Epithelial cell of proximal tubule (primary cell): ENCODE data around the gene AGER. TPM values are rescaled to one million over a fixed set of nuclear protein-coding genes. Genes with fewer than 3 reads are reported as not detected.

ENCODE experiments used
- DNase-seq: peaks from one replicate; pipeline ENCODE4 v3.0.0-alpha.2; 2011; ENCODE audit warnings: low read depth
- H3K4me3 ChIP-seq: 2 replicates; pipeline ENCODE4 v1.5.1; 2011; ENCODE audit warnings: low read depth, mild to moderate bottlenecking, low read length
- total RNA-seq: library from RNA; depleted of rRNA; stranded (reverse); fragments of >200 nt; gene quantifications from 2 replicates; pipeline ENCODE4 v1.2.3, GENCODE V29; 2015
- TF ChIP-seq, protein P1 (sequence below): conservative IDR thresholded peaks from 2 replicates; pipeline ENCODE4 v1.5.1; 2012; ENCODE audit warnings: low read depth, mild to moderate bottlenecking, low read length

The AGER gene
- total RNA-seq, 1 donor from 2014 or later: 1.4 TPM

DNA sequence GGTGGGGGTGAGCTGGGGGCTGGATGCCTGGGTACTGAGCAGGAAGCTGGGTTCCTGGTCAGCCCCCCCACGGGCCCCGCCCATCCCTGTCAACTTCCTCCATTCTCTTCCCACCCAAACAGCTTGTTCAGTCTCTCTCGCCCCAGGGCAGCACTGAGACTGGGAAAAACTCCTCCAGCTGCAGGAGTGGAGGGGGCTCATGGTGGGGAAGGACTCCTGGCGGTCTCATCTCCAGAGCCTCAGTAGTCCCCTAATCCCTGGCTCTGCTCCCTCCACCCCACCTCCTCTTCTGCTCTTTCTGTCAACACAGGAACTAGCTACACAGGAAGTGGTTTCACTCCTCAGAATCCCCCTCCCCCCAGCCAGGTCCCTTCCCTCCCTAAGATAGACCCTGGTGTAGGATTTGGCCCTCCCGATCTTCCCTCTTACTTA is 8.6 kb upstream of the AGER start, which contains the start of gene GPSM3:
TSS of gene GPSM3 (minus strand) at position 36 of the 432 bp plus-strand sequence. CDS start 130 bp downstream, outside the sequence.
- no peak within 1 kb of the TSS for H3K4me3 ChIP-seq
- DNase-seq: no peak
- TF ChIP-seq, protein P1, sequence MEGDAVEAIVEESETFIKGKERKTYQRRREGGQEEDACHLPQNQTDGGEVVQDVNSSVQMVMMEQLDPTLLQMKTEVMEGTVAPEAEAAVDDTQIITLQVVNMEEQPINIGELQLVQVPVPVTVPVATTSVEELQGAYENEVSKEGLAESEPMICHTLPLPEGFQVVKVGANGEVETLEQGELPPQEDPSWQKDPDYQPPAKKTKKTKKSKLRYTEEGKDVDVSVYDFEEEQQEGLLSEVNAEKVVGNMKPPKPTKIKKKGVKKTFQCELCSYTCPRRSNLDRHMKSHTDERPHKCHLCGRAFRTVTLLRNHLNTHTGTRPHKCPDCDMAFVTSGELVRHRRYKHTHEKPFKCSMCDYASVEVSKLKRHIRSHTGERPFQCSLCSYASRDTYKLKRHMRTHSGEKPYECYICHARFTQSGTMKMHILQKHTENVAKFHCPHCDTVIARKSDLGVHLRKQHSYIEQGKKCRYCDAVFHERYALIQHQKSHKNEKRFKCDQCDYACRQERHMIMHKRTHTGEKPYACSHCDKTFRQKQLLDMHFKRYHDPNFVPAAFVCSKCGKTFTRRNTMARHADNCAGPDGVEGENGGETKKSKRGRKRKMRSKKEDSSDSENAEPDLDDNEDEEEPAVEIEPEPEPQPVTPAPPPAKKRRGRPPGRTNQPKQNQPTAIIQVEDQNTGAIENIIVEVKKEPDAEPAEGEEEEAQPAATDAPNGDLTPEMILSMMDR: no peak

DNA sequence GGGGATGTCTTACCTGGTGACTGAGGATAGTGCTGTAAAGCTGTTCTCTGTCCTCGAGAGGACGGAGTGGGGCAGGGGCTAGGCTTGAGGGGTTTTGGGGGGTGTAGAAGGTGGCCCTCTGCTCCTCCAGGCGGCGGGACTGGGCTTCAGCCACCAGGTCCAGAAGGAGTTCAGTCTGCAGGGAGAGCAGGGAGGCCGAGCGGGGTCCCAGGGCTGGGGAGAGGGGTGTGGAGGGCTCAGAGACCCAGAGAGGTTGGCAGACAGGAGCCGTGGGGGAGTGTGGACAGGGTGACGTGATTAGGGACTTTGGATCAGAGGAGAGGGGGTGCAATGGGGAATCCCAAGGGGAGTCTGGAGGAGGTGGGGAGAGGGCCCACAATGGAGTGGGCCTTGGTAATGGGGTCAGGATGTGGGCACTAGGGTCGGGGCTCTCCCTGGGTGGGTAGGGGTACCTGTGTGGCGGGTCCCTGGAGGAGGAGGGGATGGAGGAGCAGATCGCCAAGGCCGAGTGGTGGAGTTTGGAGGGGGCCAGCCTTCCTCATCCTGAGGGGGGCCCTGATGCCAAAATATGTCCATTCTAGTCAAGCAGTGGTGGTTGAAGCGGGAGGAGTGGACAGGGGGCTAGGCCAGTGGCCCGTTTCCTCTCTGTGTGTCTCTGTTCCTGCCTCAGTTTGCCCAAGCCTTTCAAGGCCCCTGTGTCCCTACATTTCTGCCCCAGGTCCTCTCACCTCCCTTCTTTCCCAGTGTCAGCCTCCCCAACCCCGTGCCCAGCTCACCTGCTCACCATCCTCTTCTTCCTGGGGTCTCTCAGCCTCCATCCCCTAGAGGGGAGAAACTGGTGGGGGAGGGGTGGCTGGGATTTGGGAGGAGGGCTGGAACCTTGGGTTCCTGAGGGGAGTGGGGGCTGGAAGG is 7.9 kb upstream of the AGER start:
- TF ChIP-seq, protein P1: no peak
- DNase-seq: no peak
- H3K4me3 ChIP-seq: no peak overlapping the region

DNA sequence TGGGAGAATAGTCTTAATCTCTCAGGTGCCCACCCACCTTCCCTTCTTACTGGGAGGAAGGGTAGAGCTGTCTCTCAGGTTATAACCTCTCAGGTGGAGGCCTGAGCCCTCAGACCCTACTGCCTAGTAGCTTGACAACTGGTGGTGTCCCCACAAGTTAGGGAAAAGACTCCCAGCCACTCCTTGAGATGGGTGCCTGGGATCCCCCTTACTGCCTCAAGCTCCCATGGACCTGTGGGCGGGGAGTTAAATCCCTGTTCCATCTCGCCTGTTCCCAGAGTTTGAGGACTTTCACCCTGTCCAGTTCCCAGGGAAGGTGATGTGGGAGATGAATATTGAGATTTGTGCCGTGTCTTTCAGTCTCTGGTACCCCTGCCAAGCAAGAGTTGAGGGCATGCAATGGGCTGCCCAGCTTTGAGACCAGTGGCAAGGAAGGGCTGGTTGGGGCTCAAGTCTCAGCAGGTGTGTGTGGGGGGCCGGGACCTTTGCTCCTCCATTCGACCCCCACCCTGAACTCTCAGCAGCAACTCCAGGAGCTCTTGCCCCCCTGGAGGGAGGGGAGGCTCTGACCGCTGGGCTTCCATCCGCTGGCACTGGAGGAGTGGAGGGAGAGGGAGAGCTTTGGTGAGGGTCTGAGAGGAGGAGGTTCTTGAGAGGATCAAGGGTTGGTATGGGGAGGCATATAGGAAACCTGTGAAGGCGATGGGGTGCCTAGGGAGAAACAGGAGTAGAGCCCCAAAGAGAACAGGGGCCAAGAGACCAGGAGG is 7.0 kb upstream of the AGER start:
- TF ChIP-seq, protein P1: no peak
- H3K4me3 ChIP-seq: peak overlapping the region; percentile 82
- no peak for DNase-seq

DNA sequence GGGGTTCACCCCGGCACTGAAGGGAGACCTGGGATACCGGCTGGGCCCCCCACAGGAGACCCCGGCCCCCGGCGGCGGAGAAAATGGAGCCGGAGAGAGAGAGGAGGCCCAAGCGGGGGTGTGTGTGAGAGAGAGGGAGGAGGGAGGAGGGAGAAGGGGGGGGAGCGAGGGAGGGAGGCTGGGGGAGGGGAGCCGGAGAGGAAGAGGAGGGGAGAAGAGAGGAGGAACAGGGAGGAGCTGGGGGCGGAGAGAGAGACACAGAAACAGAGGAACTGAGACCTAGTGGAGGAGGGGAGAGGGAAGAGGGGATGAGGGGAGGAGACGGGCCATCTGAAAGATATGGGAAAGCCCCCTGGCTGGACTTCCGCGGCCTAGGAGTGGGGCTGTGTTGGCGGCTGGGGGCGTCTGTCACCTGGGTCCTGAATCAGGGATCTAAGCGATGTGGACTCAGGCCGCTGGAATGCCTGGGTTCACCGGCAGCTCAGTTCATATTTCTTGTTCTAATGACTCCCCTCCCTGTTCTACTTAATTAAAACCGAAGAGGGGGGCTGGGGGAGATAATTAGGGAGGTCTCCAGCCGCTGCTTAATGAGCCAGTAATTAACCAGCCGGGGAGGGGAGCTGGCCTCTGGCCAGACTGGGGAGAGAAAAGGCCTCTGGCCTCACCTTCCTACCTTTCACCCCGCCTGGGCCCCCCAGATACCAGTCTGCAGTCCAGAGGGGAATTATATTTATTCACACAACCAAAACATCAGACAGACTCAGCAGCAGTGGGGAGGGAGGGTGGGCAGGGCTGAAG is 6.2 kb upstream of the AGER start, which contains the start of gene PBX2:
TSS of gene PBX2 (minus strand) at position 149 of the 798 bp plus-strand sequence. CDS start 287 bp downstream, outside the sequence.
- peak within 1 kb of the TSS; percentile 82 for H3K4me3 ChIP-seq
- TF ChIP-seq, protein P1: no peak
- no peak for DNase-seq

DNA sequence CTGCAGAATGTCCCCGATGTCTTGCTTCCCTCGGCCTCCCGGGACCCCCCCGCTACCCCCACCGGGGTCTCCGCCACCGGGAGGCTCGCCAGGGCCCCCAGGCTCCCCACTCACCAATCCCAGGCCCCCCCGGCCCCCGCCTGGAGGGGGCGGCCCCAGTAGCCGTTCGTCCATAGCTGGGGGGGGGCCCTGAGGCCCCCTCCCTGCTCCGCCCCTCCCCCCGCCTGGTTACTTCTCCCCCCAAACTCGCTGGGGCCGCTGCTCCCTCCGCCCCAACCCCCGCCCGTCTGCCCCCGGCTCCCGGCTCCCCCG is 5.6 kb upstream of the AGER start:
- DNase-seq: no peak
- peak overlapping the region; percentile 82 for H3K4me3 ChIP-seq
- TF ChIP-seq, protein P1: no peak

DNA sequence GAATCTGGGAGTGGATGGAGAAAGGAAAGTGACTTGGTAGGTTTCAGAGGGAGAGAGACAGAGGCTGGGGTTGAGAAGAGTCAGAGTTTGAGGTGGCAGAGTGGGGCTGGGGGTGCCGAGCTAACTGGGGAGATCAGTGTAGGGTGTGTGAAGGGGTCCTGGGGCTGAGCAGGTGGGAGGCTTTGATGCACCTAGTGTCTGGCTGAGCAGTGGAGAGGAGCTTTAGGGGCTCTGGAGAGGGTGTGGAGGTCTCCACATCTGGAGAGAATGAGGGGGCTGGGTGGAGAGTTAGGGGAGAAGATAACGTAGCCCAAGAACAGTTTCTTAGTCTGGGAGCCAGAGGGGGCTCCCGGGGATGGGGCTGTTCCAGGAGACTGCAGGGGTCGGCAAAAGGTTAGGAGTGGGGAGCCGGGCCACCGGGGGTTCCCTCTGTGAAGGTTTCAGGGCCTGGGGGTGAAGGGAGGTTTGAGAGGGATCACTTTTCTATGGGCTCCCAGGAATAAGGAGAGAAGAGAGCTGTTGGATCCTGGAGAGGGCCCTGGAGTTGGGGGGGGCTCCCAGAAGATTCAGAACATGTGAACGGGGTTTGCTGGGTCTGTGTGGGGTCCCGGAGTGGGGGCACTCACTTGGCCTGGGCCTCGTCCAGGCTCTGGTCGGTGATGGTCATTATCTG is 5.2 kb upstream of the AGER start:
- DNase-seq: no peak
- TF ChIP-seq, protein P1: no peak
- H3K4me3 ChIP-seq: peak overlapping the region; percentile 82
